SU-DHL-6 (cell line): ENCODE results near the gene ITIH5.

ENCODE experiments used
- H2AFZ ChIP-seq: fragments of 200-600 bp; sonication (generic); 2 replicates; pipeline ENCODE4 v1.6.1; 2014; ENCODE audit warnings: low read depth, mild to moderate bottlenecking, moderate library complexity, mixed read lengths, antibody characterized with exemption, low read length; ENCODE audit not compliant: severe bottlenecking
- H3F3A ChIP-seq: fragments of 200-600 bp; shearing (Covaris generic); 2 replicates; pipeline ENCODE4 v1.6.0; 2016; ENCODE audit warnings: antibody characterized with exemption, mild to moderate bottlenecking; ENCODE audit not compliant: insufficient read depth
- H3K27ac ChIP-seq: fragments of 200-600 bp; sonication (generic); 2 replicates; pipeline ENCODE4 v1.5.1; 2016; ENCODE audit warnings: low read depth, mild to moderate bottlenecking, low read length, moderate library complexity, mixed read lengths
- H3K27me3 ChIP-seq: fragments of 200-600 bp; sonication (generic), shearing (Covaris generic); 2 replicates; pipeline ENCODE4 v1.6.0; 2014; ENCODE audit warnings: mild to moderate bottlenecking, low read length
- H3K36me3 ChIP-seq: fragments of 200-600 bp; sonication (generic); 2 replicates; pipeline ENCODE4 v1.6.1; 2014; ENCODE audit warnings: mild to moderate bottlenecking, low read length, mixed read lengths
- H3K4me2 ChIP-seq: fragments of 300-600, 200-600 bp; shearing (Covaris generic), sonication (generic); 2 replicates; pipeline ENCODE4 v1.6.0; 2014; ENCODE audit warnings: low read length, low read depth, mild to moderate bottlenecking; ENCODE audit not compliant: poor library complexity, severe bottlenecking
- H3K4me3 ChIP-seq: fragments of 200-600 bp; sonication (generic); 2 replicates; pipeline ENCODE4 v1.5.1; 2014; ENCODE audit warnings: antibody characterized with exemption, low read length, mild to moderate bottlenecking, mixed read lengths; ENCODE audit not compliant: insufficient read depth, poor library complexity, severe bottlenecking
- H3K79me2 ChIP-seq: fragments of 200-600 bp; sonication (generic); 2 replicates; pipeline ENCODE4 v1.6.1; 2014; ENCODE audit warnings: mild to moderate bottlenecking, low read length, moderate library complexity; ENCODE audit not compliant: insufficient read depth
- H3K9ac ChIP-seq: fragments of 200-600 bp; sonication (generic); 2 replicates; pipeline ENCODE4 v1.7.0; 2014; ENCODE audit warnings: mild to moderate bottlenecking, low read length
- H3K9me2 ChIP-seq: fragments of 200-600 bp; sonication (generic); replicated peaks from 2 replicates; pipeline ENCODE4 v1.6.1; 2014; ENCODE audit warnings: low read length; ENCODE audit not compliant: insufficient read depth
- H3K9me3 ChIP-seq: fragments of 200-600 bp; sonication (generic); 2 replicates; pipeline ENCODE4 v1.6.1; 2014; ENCODE audit warnings: low read length, mixed read lengths; ENCODE audit not compliant: insufficient read depth
- H4K20me1 ChIP-seq: fragments of 200-600 bp; sonication (generic); 2 replicates; pipeline ENCODE4 v1.6.1; 2014; ENCODE audit warnings: low read depth, mild to moderate bottlenecking, antibody characterized with exemption, low read length, moderate library complexity, mixed read lengths
- EZH2phosphoT487 ChIP-seq: fragments of 200-600 bp; sonication (generic), shearing (Covaris generic); conservative IDR thresholded peaks from 2 replicates; pipeline ENCODE4 v1.6.1; 2018; ENCODE audit warnings: mild to moderate bottlenecking, antibody characterized with exemption, low read length, moderate library complexity, mixed read lengths
- TF ChIP-seq, protein P1 (sequence below): fragments of 200-600 bp; sonication (generic); IDR thresholded peaks from one replicate; pipeline ENCODE4 v1.5.1; 2017; ENCODE audit warnings: antibody characterized with exemption, mild to moderate bottlenecking, low read length, moderate library complexity; ENCODE audit not compliant: insufficient read depth, poor library complexity, severe bottlenecking

Gene ITIH5

DNA sequence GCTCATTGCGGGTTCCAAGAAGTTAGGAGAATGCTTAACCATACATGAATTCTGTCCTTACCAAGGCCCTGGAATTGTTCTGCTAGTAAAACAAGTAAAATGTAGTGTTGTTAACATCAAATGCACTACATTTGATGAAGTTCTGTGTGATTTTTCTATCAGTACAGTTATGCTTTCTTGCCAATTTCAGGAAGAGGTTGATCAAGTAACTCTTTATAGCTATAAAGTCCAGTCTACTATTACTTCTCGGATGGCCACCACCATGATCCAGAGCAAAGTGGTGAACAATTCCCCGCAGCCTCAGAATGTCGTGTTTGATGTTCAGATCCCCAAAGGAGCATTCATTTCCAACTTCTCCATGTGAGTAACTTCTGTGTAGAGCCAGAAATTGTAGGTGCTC is 42.1 kb upstream of the ITIH5 start:
- no peak overlapping the region for H3K27ac ChIP-seq
- no peaks in the 10 kb centered on the region for H4K20me1 ChIP-seq
- no peak overlapping the region for H3K4me2 ChIP-seq
- no peak overlapping the region for H3K4me3 ChIP-seq
- H3K9me2 ChIP-seq = no peaks in the 10 kb centered on the region
- H3K79me2 ChIP-seq = no peaks in the 10 kb centered on the region
- 0 out of 2 replicates have a peak, but pooled peaks have one; percentile 50 for TF ChIP-seq EZH2phosphoT487
- TF ChIP-seq, protein P1, sequence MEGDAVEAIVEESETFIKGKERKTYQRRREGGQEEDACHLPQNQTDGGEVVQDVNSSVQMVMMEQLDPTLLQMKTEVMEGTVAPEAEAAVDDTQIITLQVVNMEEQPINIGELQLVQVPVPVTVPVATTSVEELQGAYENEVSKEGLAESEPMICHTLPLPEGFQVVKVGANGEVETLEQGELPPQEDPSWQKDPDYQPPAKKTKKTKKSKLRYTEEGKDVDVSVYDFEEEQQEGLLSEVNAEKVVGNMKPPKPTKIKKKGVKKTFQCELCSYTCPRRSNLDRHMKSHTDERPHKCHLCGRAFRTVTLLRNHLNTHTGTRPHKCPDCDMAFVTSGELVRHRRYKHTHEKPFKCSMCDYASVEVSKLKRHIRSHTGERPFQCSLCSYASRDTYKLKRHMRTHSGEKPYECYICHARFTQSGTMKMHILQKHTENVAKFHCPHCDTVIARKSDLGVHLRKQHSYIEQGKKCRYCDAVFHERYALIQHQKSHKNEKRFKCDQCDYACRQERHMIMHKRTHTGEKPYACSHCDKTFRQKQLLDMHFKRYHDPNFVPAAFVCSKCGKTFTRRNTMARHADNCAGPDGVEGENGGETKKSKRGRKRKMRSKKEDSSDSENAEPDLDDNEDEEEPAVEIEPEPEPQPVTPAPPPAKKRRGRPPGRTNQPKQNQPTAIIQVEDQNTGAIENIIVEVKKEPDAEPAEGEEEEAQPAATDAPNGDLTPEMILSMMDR = no peak
- H3K9ac ChIP-seq = no peak overlapping the region
- no peaks in the 10 kb centered on the region for H3K27me3 ChIP-seq
- no peaks in the 10 kb centered on the region for H3K9me3 ChIP-seq
- H2AFZ ChIP-seq = no peak overlapping the region
- no peaks in the 10 kb centered on the region for H3K36me3 ChIP-seq
- no peaks in the 10 kb centered on the region for H3F3A ChIP-seq

DNA sequence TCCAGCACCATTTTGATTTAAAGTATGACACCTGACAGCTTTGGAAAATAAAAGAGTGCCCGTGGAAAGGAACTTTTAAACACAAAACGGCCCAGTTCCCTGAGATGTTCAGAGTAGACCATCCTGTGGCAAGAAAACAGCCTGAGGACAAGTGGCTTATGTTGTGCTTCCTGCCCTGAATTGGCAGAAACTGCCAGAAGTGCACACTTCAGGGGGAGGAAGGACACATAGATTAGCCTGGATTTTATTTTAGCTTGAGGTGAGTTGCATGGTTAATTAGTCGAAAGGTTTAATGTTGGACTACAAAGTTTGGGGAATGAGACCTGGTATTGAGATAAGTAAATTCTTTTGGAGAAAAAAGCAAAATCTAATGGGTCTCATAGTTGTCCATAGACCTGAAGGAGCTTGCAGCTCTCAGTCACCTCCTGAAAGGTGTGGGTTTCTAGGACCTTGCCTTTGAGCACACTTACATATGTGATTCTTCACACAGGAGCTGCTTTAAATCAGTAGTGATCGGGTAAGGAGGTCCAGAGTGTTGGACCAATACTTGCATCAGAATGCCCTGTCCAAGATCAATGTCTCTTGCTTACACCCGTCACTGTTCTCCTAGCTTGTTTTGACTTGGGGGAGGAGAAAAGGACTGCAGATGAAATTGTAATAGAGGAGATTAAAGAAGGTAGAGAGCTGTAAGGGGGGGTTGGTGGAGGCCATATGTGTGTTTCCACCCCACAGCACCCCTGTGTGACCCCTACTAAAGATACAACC is 41.3 kb upstream of the ITIH5 start:
- Histone ChIP-seq H3K4me2 (no peak overlapping the region), H2AFZ (no peak overlapping the region)
- TF ChIP-seq, protein P1 = no peak
- no peak for TF ChIP-seq EZH2phosphoT487

DNA sequence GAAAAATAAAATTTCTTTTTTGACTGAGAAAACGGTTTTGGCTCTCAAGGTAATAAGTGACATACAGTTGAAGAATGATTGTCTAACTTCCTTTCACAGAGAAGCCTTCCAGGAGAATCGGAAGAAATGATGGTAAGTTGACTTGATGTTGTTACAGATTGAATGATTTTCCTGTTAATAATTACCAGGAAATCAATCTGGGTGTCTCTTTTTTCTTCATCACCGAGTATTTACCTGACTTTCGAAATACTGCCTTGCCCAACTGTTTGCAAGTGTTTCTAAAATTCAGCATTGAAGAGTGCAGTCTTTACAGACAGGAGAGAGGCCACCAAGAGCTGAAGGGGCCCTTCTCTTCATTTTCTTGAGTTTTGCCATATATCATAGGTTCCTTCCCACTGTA is 40.3 kb upstream of the ITIH5 start:
- Histone ChIP-seq H3K9ac (no peak overlapping the region), H3K9me2 (no peaks in the 10 kb centered on the region), H3K36me3 (no peaks in the 10 kb centered on the region), H3K27ac (no peak overlapping the region), H3K27me3 (no peaks in the 10 kb centered on the region), H2AFZ (no peak overlapping the region), H4K20me1 (no peaks in the 10 kb centered on the region), H3K4me2 (no peak overlapping the region), H3K4me3 (no peak overlapping the region), H3K79me2 (no peaks in the 10 kb centered on the region), H3K9me3 (no peaks in the 10 kb centered on the region), H3F3A (no peaks in the 10 kb centered on the region)
- TF ChIP-seq, protein P1 = no peak
- no peak for TF ChIP-seq EZH2phosphoT487

More for the DNA sequence above, 41.3 kb upstream of the ITIH5 start:
- Histone ChIP-seq H3K79me2 (no peaks in the 10 kb centered on the region), H3K9me2 (no peaks in the 10 kb centered on the region), H3K27me3 (no peaks in the 10 kb centered on the region), H3K27ac (no peak overlapping the region), H3K9ac (no peak overlapping the region), H3K9me3 (no peaks in the 10 kb centered on the region), H4K20me1 (no peaks in the 10 kb centered on the region), H3K4me3 (no peak overlapping the region), H3F3A (no peaks in the 10 kb centered on the region), H3K36me3 (no peaks in the 10 kb centered on the region)
